Stimulated activated CD4-positive, alpha-beta T cell treated with anti-CD3 and anti-CD28 coated beads, Interleukin-4, amount 100 ng/mL, for 48 hours (primary cell): ENCODE results near the gene CCDC89.

ENCODE experiments used
- DNase-seq, 2 donors: peaks; one replicate each; pipeline ENCODE4 v3.0.0-alpha.2; 2020; ENCODE audit warnings: low read depth in 2 of 2

CCDC89 gene

DNA sequence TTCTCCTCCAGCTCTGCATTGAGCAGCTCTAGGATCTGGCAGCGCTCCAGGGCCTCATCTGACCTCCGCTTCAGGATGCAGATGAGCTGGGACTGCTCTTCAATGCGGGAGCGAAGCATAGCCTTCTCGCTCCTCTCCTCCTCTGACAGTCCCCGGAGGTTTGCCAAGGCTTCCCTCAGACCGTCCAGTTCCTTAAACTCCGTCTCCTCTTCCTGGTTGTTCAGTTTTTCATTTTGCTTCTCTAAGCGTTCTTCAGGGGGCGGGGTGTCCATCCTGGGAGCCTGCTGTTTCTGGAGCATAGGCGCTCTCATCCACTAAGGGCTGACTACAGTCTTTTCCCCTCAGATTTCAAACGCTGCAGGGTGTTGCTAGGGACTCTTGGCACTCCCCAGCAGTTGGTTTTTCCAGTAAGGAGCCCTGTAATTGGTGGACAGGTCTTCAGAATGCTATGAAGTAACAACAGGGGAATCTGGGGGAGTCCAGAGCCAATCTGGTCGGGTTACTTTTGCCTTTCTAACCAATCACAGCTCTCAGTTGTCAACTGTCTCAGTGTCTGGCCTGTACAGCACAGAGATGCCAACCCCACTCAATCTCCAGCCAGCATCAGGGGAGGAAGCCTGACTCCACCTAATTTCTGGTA lies at the start of gene CCDC89:
TSS of gene CCDC89 (minus strand) at position 376 of the 640 bp plus-strand sequence. CDS start at position 311, 65 bp downstream.
- no peak for DNase-seq

DNA sequence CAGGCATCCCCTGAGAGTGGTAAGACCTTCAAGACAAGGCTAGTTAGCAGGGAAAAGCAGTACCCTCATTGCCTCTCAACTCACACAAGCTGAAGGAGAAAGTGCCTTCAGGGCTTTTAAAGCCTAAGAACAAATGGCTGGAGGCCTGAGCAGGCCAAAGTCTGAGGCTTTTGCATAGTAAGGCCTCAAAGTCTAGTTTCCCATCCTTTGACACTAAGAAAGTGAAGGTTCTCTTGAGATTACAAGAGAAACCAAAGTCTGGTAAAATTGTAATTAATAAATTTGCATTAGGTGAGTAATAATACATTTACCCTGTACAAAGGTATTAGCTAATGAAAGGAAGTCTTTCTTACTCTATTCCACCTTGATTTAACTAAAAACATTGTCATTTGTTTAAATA lies 47.0 kb upstream of the CCDC89 start:
- no peak for DNase-seq

DNA sequence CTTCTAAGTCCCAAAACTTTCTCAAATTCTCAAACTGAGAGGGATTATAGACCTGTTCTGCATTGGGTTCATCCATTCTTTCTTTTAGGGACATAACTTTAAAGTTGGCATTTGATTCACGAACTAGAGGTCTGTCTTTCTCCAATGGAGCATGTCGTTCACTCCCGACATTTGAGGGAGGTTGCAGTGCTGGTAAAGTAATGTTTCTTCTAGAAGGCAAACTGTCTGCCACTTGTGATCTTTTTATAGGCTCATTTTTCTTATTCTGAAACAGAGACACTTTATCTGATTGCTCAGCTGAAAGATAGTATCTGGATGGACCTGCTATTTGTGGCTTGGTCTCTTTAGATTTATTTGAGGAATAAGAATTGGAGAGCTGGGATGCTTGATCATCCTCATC lies 40.4 kb upstream of the CCDC89 start:
- DNase-seq, result no peak

DNA sequence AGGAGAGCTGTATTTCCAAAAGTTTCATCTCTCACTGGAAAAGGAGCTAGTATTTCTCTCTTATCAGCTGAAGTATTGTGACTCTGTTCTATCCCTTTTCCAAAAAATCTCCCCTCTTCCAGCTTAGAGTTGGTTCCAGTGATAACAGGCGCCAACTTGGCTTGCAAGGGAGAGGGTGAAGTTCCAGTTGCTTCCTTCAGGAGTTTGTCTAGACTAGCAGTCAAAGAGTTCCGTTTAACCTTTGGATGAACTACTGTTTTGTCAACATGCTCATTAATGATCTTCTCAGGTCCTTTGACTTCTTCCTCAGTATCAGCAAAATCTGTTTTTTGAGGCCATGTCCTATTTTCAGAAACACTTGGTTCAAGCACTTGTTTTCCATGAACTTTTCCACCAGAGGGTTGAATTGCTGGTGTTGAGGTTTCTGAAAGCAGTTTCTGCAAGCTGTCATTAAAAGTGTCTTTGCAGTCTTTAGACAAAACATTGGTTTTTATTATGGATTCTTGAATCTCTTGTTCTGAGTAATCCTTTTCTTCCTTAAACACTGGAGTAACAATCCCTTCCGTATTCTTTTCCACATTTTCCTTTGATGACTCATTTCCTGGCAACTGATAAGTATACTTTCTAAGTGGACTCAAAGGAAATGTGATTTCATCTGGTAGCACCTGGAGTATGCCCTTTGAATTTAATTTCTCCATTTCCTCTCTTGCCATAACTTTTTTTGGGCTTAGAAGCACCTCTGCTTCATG lies 39.7 kb upstream of the CCDC89 start:
- no peak for DNase-seq

DNA sequence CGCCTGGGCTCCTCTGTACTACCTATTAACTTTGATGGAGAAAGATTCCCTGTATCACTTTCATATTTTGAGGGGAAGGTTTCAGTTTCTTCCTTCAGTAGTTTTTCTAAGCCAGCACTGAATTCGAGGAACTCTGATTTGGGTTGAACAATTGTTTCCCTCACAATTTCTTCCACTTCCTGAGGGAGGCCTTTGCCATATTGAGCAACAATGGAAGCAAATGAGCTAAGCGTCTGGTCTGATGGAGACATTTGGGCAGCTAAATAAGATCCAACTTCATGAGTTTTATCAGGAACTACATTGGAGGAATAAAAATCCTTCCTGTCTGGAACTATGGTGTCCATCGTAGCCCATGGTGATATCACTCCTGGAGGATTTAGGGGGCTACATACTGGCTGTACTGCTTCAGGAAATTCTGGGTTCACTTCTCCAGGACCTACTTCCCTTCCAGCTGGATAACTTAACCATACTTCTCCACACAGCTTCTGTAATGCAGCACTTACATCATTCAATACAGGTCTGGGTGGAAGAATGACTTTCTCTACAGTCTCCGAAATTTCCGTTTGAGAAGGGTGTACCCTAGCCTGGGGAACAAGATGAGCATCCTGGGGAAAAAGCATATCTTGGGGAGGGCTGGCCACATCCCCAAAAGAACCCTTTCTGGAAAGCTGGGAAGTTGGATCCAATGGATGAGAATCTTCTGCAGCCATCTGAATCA lies 38.9 kb upstream of the CCDC89 start:
- DNase-seq, result no peak

DNA sequence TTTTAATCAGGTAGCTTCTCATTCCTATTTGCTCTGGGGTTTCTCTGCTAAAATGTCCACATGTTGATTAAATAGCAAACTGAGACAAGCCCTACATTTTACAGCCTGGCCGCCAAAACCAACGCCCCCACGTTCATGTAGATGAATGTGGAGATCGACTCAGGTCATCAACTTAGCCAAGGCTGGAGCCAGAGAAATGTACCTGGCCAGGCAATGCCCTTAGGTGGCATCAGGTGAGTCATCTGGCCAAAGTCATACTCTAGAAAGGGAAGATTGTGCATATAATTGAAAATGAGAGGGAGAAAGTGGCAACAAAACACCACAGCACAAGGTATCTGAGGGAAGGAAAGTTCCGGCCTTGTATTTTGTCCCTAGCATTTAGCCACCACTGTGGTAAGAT lies 37.1 kb upstream of the CCDC89 start:
- DNase-seq, result no peak

DNA sequence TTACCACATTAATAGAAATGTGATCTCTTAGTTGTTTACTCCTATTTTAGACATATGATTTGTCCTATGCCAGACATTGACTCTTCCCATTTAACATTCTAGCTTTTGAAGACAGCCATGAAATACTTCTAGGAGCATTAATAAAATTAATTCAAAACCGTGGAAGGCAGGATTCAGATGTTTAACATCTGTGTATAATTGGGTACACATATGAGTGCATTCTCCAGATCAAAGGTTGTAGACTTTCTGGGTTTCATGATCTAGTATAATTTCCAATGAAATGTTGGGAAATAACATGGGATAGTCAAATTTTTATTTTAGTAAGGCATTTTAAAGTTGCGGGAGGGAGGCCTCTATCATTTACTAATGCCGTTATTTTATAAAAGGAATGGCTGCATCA lies 35.2 kb upstream of the CCDC89 start:
- DNase-seq, result no peak

DNA sequence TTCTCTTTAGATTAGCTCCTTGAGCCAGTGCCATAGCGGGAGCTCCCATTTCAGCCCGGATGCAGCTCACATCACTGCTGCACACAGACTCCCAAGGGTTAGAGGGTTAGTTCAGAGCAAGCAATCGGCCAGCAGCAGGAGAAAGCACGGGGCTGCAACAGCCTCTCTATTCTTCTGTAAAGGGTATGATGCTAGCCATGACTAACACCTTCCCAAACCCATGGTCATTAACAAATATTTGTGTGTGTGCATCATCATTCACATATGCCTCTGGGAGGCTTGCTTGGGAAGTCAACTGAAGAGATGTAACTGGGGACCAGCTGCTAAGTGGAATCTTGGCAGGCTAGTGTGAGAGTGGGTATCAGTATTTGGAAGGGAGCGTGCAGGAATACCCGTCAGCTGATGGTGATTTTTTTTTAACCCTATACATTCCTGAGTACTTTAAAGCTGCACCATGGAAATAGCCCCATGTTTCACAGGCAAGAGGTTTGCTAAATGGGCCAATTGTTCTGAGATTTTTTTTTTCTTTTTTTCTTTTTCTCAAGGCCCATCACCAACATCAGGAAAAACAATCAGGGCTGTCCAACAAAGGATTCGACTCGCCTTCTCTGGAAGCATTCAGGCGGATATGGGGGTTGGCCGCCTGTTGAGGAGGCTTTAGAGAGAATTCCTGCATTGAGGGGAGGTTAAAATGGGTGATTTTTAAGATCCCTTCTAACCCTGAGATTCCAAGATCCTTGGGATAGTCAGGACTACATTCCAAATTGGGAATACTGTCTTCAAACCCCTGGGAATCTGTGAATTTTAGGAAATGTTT lies 33.2 kb upstream of the CCDC89 start:
- DNase-seq, result no peak

DNA sequence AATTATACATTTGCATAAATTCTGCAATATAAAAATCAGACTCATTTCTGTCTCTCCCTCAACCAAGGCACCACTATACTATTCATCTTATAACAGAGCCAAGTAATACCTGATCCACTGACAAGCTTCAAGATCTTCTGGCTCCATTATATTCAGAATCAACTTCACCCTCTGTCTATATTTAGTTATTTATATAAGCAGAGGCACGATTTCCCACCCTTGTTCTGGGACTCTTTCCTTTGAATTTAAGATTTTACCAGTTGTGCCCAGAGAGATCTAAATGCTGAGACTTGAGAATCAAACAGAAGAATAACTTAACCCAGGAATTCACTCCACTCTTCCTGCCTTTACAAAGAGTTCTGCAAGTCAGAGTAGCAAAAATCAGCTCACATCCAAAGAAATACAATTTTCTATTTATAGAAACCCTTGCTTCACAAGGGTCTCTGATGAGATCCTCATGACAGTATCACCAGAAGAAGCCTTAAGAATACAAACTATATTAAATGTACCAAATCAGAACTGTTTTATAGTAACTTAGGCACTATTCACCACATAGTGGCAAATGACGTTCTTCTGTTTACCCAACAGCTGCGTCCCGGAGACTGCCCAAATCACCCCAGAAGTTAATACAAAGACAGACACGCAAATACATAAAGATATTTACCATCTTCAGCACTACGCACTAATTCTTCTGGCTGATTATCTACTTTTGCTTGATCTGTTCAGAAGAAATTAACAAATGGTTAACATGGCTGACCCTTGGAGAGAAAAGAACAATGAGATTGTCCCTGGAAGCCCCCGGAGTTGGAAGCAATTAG lies 32.3 kb upstream of the CCDC89 start:
- DNase-seq, result no peak

DNA sequence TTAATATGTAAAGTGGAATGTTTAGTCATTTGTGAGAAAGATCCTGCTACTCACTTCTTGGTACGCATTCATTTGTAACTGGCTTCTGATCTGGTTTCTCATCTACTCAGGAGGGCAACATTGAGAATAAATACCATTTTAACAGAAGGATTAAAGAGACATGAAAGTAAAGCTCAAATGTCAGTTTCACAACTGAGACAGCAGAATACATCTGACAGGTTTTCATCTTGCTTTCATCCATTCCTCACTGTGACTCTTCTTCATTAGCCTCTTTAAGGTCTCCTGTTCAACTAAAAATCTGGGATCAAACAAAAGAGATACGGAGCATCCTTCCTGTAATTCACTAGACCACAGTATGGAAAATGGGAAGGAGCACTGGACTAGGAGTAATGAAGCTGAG lies 31.4 kb upstream of the CCDC89 start:
- no peak for DNase-seq

DNA sequence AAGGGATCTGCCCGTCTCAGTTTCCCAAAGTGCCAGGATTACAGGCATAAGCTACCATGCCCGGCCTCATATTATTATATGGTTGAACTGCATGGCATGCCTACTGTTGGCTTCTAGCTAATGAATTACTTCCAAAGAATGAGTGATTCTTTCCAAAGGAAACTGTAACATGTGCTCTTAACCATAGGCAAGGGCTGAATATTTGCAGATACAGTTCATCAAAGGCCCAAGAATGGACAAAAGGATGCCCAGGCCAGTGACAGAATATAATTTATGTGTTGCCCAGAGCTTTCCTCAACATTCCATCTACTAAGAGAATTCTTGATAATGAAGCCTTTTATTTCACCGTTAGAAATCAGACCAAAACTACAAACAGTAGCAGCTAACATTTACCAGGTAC lies 27.0 kb upstream of the CCDC89 start:
- no peak for DNase-seq

DNA sequence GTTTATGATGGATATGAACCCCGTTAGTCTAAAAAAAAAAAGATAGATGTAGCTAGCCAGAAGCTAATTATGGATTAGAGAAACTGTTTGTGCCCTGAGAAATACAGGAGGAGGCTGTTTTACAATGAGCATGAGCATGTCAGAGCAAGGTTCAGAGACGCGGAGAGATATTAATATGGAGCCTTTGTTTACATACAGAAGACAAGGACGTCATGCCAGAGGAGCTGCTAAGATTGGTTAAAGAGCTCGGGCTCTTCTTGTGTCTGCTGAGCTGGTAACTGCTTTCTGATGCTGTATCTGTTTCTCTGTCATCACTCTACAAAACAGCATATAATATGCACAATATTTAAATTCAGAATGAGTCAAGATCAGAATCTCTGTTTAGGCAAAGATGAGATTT lies 24.9 kb upstream of the CCDC89 start:
- no peak for DNase-seq

DNA sequence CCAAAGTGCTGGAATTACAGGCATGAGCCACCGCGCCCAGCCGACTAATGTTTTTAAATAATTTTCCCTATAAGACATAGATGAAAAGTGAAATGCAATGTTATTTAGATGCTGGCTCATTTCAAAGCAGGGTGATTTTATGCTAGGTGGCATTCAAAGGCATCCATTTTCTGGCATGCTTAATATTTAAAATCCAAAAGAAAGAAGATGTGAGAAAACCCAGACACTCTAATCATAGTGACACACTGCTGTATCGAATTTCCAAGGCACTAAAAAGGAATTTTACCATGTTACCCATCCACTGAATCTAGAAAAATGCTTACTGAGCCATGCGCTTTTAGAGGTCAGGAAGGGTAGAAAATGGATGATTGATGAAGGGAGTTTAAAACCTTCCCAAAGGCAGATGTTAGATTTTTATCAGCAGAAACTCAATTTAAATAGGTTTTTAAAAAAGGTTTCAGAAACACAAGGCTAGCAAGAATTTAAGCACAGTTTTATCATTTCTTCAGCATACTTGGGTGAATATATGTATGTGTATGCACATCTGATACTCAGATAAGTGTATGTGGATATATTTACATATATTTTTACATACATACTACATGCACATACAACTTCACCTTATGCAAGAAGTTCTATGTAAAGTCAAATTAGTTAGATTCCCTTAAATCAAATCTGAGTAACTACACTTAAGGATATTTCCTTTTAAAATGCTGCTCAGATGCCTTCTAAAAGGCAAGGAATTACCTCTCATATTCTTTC lies 24.1 kb upstream of the CCDC89 start:
- DNase-seq, result no peak

DNA sequence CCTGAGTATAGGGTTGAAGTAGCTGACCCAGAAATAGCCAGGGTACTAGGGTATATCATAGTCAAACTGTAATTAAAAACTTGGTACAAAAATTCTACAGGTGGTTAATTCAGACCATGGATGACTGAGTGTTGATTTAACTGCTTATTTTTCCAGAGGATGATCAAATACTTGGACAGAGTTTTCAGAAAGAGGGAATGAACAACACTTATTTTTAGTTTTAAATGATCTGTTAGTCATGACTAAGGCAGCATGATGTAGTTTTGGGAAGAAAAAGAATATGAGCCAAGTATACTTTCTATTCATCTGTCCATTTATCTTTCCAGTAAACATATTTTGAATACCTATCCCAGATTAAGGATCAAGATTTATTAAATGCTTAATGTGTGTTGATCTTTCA lies 19.8 kb upstream of the CCDC89 start:
- DNase-seq, result no peak

DNA sequence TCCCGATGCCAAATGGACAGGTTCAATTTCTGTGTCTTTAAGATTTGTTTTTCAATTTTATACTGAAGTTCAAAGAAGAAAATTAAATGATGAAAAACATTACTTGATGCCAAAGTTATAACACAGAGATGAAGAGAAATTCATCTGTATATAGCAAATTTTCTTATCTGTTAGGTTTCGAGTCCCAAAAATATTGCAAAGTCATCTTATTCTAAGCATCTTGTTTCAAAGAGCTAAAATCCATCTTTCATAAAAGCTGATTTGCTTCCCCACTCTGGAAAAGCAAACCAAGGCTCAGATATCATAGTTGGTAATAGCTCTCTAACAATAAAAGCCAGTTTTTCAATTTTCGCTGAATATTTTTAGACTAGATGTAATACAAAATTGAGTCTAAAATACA lies 19.0 kb upstream of the CCDC89 start:
- DNase-seq, result no peak

DNA sequence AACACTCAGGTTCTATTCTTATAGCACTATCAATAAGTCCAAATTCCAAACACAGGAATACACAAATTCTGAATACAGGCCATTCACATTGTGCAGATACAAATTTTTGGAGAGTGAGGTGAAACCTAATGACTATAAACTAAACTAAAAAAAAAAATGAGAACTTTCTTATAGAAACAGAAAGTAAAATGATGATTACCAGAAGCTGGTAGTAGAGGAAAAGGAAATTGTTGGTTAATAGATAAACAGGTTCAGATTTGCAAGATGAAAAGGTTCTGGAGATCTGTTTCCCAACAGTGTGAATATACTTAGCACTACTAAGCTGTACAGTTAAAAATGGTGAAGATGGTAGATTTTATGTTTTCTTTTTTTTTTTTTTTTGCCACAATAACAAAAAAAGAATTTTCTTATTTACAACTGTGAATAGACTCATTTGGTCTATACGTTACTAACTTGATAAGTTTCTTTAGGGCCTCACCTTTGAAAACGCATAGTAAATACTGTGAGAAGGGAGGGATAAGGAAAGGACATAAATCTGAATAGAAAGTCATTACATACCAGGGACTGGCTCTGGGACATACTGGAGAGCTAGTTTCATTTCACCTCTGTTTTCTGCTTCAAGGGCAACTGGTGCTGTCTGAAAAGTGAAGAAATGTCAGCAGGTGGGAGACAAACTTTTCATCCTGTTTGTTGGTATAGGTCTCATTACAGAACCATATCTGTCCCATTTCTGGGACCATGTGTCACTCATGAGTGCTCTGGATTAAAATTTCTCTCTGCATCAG lies 14.2 kb upstream of the CCDC89 start:
- no peak for DNase-seq

DNA sequence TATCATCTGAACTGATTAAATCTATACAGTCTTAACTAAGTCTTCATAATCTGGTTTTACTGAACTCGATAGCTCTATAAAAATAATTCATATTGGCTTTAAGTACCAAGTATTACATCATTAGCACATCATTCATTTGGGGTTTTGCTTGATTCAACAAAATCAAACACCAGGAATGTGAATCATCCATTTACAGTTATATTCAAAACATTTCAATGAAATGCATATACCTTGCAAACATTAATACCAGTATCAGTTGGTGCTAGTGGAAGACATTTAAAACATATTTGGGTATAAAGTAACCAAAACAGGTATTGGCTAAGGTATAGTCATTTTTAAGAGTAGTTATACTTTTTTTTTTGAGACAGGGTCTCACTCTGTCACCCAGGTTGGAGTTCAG lies 12.2 kb upstream of the CCDC89 start:
- DNase-seq, result no peak

DNA sequence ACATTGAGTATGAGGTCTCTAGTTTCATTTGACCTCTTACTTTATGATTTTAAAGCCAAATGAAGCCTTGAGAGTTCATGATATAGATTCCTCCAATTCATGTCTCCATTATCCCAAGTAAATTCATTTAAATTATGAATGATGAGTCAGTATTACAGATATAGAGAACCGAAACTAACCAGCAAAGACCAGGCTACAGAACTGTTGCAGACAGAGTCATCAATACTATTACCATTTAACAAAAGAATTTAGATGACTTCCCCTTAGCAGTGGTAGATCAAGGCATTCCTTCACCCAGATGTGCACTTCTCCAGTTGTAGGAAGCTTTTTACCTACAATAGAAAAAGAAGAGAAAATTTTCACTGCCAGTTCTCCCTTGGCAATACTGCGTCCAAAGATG lies 11.8 kb upstream of the CCDC89 start:
- DNase-seq, result no peak

DNA sequence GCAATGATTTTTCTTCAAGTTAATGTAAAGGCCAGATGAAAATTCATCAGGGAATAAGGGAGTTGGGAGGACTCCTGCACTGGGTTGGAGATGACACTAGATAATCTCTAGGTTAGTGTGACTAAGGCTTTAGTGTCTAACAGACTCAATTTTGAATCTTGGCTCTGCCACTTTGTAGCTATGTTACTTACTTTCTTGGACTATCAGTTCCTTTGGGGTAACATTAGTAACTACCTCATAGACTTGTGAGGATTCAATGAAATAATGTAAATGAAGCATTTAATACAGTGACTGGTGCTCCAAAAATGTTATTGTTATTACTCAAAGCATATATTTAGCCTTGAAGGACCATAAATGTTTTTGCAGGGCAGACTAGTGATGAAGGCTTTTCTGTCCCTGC lies 9.6 kb upstream of the CCDC89 start:
- DNase-seq, result no peak
